HG02884 (cell line): Measurements from ENCODE around the gene ZNRF2.
"Not testable (repeated sequence)": the region's sequence is repeated elsewhere in the genome, so short reads cannot be mapped to it uniquely, and the experiment has no call there.

ENCODE experiments used
- ATAC-seq: cut with Tn5 transposase; IDR thresholded peaks from one replicate; pipeline ENCODE4 v1.9.1; 2021; ENCODE audit warnings: mild to moderate bottlenecking, moderate library complexity; ENCODE audit not compliant: unreplicated experiment

ZNRF2 gene

GRCh38 chr7:30260246-30260768 lies 24.1 kb upstream of the ZNRF2 start:
- no peak for ATAC-seq

GRCh38 chr7:30263090-30263710 lies 21.2 kb upstream of the ZNRF2 start:
- ATAC-seq, result no peak

GRCh38 chr7:30264052-30264451 lies 20.3 kb upstream of the ZNRF2 start:
- ATAC-seq, result no peak

- not testable (repeated sequence) for ATAC-seq
Measured at GRCh38 chr7:30265189-30265588, 19.2 kb upstream of the ZNRF2 start.

- ATAC-seq, result no peak
Measured at GRCh38 chr7:30266686-30267085, 17.7 kb upstream of the ZNRF2 start.

GRCh38 chr7:30268586-30268985 lies 15.8 kb upstream of the ZNRF2 start:
- no peak for ATAC-seq

GRCh38 chr7:30269490-30269889 lies 14.9 kb upstream of the ZNRF2 start:
- ATAC-seq, result no peak

- no peak for ATAC-seq
Measured at GRCh38 chr7:30270921-30271320, 13.5 kb upstream of the ZNRF2 start.

- ATAC-seq, result no peak
Measured at GRCh38 chr7:30272126-30272525, 12.3 kb upstream of the ZNRF2 start.

GRCh38 chr7:30273552-30273951 lies 10.8 kb upstream of the ZNRF2 start:
- no peak for ATAC-seq

GRCh38 chr7:30274641-30275040 lies 9.8 kb upstream of the ZNRF2 start:
- no peak for ATAC-seq

GRCh38 chr7:30276203-30276900 lies 8.0 kb upstream of the ZNRF2 start:
- ATAC-seq, result no peak

- no peak for ATAC-seq
Measured at GRCh38 chr7:30278376-30278775, 6.0 kb upstream of the ZNRF2 start.

- ATAC-seq, result no peak
Measured at GRCh38 chr7:30278849-30279652, 5.3 kb upstream of the ZNRF2 start.

GRCh38 chr7:30279653-30279904 lies 4.8 kb upstream of the ZNRF2 start:
- no peak for ATAC-seq

- ATAC-seq, result no peak
Measured at GRCh38 chr7:30280631-30281030, 3.8 kb upstream of the ZNRF2 start.

GRCh38 chr7:30281263-30281662 lies 3.1 kb upstream of the ZNRF2 start:
- no peak for ATAC-seq

- ATAC-seq, result no peak
Measured at GRCh38 chr7:30281791-30282190, 2.6 kb upstream of the ZNRF2 start.

- ATAC-seq, result no peak
Measured at GRCh38 chr7:30282735-30283134, 1.7 kb upstream of the ZNRF2 start.

GRCh38 chr7:30285067-30285535 lies 704 bp downstream of the ZNRF2 start:
- peak; percentile 10 for ATAC-seq

GRCh38 chr7:30285536-30286284 lies 1.3 kb downstream of the ZNRF2 start:
- no peak for ATAC-seq
